Measurements from ENCODE around the gene LMNB1.

- no peak for TF ChIP-seq POLR2A (IDR thresholded peaks at IDR 0.05)
- TF ChIP-seq CTCF (IDR thresholded peaks at IDR 0.05), result no peak
- TF ChIP-seq EP300 (IDR thresholded peaks at IDR 0.05), result no peak
- no peak for TF ChIP-seq POLR2AphosphoS5 (IDR thresholded peaks at IDR 0.05)
Observed at GRCh38 chr5:126869005-126869451, 92.1 kb downstream of the LMNB1 start.

Measured in upper lobe of left lung (tissue), 4 donors.